Suprapubic skin (tissue), 4 donors: ENCODE measurements around the gene DIAPH2. TPM values are rescaled to one million over a fixed set of nuclear protein-coding genes. Genes with fewer than 3 reads are reported as not detected.

Source experiments
- DNase-seq, 2 donors: peaks; one replicate each; pipeline ENCODE4 v3.0.0-alpha.2; 2019; ENCODE audit warnings: low spot score in 2 of 2
- H3K27ac ChIP-seq: fragments of 200-600 bp; sonication (generic); one replicate; pipeline ENCODE4 v1.5.1; 2019
- H3K27me3 ChIP-seq: fragments of 200-600 bp; sonication (generic); one replicate; pipeline ENCODE4 v1.5.1; 2019
- H3K36me3 ChIP-seq: fragments of 200-600 bp; sonication (generic); one replicate; pipeline ENCODE4 v1.5.1; 2019
- H3K4me1 ChIP-seq: fragments of 200-600 bp; sonication (generic); one replicate; pipeline ENCODE4 v1.5.1; 2019
- H3K4me3 ChIP-seq: fragments of 200-600 bp; sonication (generic); one replicate; pipeline ENCODE4 v1.5.1; 2019; ENCODE audit warnings: mild to moderate bottlenecking
- H3K9me3 ChIP-seq: fragments of 200-600 bp; sonication (generic); one replicate; pipeline ENCODE4 v1.5.1; 2019
- CTCF ChIP-seq, 2 donors: fragments of 200-600 bp in 1 of 2; fragments of 450-650 bp in 1 of 2; sonication (generic) in 1 of 2; IDR thresholded peaks; one replicate each; pipeline ENCODE4 v1.5.1; 2016 to 2019; ENCODE audit warnings: antibody characterized with exemption in 2 of 2, mild to moderate bottlenecking in 1 of 2, moderate library complexity in 1 of 2
- EP300 ChIP-seq: sonication (generic); formaldehyde crosslinking; IDR thresholded peaks from one replicate; pipeline ENCODE4 v1.6.1; 2017; ENCODE audit warnings: antibody characterized with exemption
- POLR2A ChIP-seq, 2 donors: fragments of 450-650 bp; IDR thresholded peaks; one replicate each; pipeline ENCODE4 v1.6.1; 2017; ENCODE audit warnings: antibody characterized with exemption in 2 of 2, mild to moderate bottlenecking in 2 of 2, moderate library complexity in 2 of 2
- POLR2AphosphoS5 ChIP-seq, 3 donors: sonication (generic); formaldehyde crosslinking; IDR thresholded peaks; one replicate each; pipeline ENCODE4 v1.6.1; 2017; ENCODE audit warnings: antibody characterized with exemption in 3 of 3
- WGBS: methylation state at CpG from one replicate; pipeline ENCODE4 v1.1.5; 2018; 5-methylcytosine and 5-hydroxymethylcytosine counted together
- total RNA-seq, 4 donors: library from RNA; depleted of rRNA; stranded (reverse); fragments of >200 nt; gene quantifications; one replicate each; pipeline ENCODE4 v1.1.0, GENCODE V29; 2016

The DIAPH2 gene
- total RNA-seq, 4 donors from 2014 or later, result 17.5 to 38.7 (median 18.6) TPM

- no peak overlapping the region for H3K4me3 ChIP-seq
- peaks cover 2% of the 10 kb centered on the region for H3K36me3 ChIP-seq
- WGBS, result 59% methylated on average over 1 of the region's 1 CpG
- no peaks in the 10 kb centered on the region for H3K9me3 ChIP-seq
- no peak overlapping the region for H3K27ac ChIP-seq
- no peaks in the 10 kb centered on the region for H3K27me3 ChIP-seq
- no peak for DNase-seq
- TF ChIP-seq POLR2AphosphoS5 (IDR thresholded peaks at IDR 0.05) (no peak), EP300 (no peak), CTCF (IDR thresholded peaks at IDR 0.05) (no peak), POLR2A (IDR thresholded peaks at IDR 0.05) (no peak)
- no peaks in the 10 kb centered on the region for H3K4me1 ChIP-seq
These were observed 205.1 kb downstream of the DIAPH2 start for GRCh38 chrX:96889726-96890125.

- no peak overlapping the region for H3K4me3 ChIP-seq
- no peaks in the 10 kb centered on the region for H3K4me1 ChIP-seq
- no peaks in the 10 kb centered on the region for H3K9me3 ChIP-seq
- WGBS, result 81% methylated on average over 2 of the region's 2 CpGs
- no peak overlapping the region for H3K27ac ChIP-seq
- no peaks in the 10 kb centered on the region for H3K36me3 ChIP-seq
- TF ChIP-seq POLR2AphosphoS5 (IDR thresholded peaks at IDR 0.05) (no peak), EP300 (no peak), CTCF (IDR thresholded peaks at IDR 0.05) (no peak), POLR2A (IDR thresholded peaks at IDR 0.05) (no peak)
- no peaks in the 10 kb centered on the region for H3K27me3 ChIP-seq
- no peak for DNase-seq
These were observed 222.1 kb downstream of the DIAPH2 start for GRCh38 chrX:96906741-96907140.

GRCh38 chrX:96907516-96908272, 223.1 kb downstream of the DIAPH2 start:
- TF ChIP-seq CTCF (IDR thresholded peaks at IDR 0.05), result no peak
- TF ChIP-seq POLR2A (IDR thresholded peaks at IDR 0.05), result no peak
- TF ChIP-seq EP300, result no peak
- TF ChIP-seq POLR2AphosphoS5 (IDR thresholded peaks at IDR 0.05), result no peak
- no peaks in the 10 kb centered on the region for H3K9me3 ChIP-seq
- H3K4me1 ChIP-seq, result no peaks in the 10 kb centered on the region
- H3K36me3 ChIP-seq, result no peaks in the 10 kb centered on the region
- 35% methylated on average over 3 of the region's 3 CpGs for WGBS
- H3K27ac ChIP-seq, result no peak overlapping the region
- no peaks in the 10 kb centered on the region for H3K27me3 ChIP-seq
- H3K4me3 ChIP-seq, result no peak overlapping the region
- no peak for DNase-seq

GRCh38 chrX:96909291-96909690, 224.6 kb downstream of the DIAPH2 start:
- 68% methylated on average over 5 of the region's 5 CpGs for WGBS
- Histone ChIP-seq H3K36me3 (no peaks in the 10 kb centered on the region), H3K9me3 (no peaks in the 10 kb centered on the region), H3K4me1 (no peaks in the 10 kb centered on the region), H3K27ac (no peak overlapping the region), H3K4me3 (no peak overlapping the region), H3K27me3 (no peaks in the 10 kb centered on the region)
- no peak for TF ChIP-seq EP300
- TF ChIP-seq POLR2AphosphoS5 (IDR thresholded peaks at IDR 0.05), result no peak
- no peak for TF ChIP-seq POLR2A (IDR thresholded peaks at IDR 0.05)
- no peak for TF ChIP-seq CTCF (IDR thresholded peaks at IDR 0.05)
- DNase-seq, result no peak

- WGBS, result 82% methylated on average over 2 of the region's 2 CpGs
- Histone ChIP-seq H3K4me1 (no peaks in the 10 kb centered on the region), H3K9me3 (no peaks in the 10 kb centered on the region), H3K27ac (no peak overlapping the region), H3K4me3 (no peak overlapping the region), H3K36me3 (no peaks in the 10 kb centered on the region), H3K27me3 (no peaks in the 10 kb centered on the region)
- DNase-seq, result no peak
- TF ChIP-seq POLR2A (IDR thresholded peaks at IDR 0.05) (no peak), EP300 (no peak), POLR2AphosphoS5 (IDR thresholded peaks at IDR 0.05) (no peak), CTCF (IDR thresholded peaks at IDR 0.05) (no peak)
These were observed 234.2 kb downstream of the DIAPH2 start for GRCh38 chrX:96918864-96919263.
